GM08714 (cell line): ENCODE measurements around the gene DUS3L.

ENCODE experiments used
- H3K4me3 ChIP-seq: fragments of 200-500 bp; sonication (Bioruptor generic); 2 replicates; pipeline ENCODE4 v1.5.1; 2014; ENCODE audit warnings: mild to moderate bottlenecking, low read length, inconsistent platforms
- ZNF274 ChIP-seq: IDR thresholded peaks from 2 replicates; pipeline ENCODE4 v1.6.1; 2012; ENCODE audit warnings: mild to moderate bottlenecking, low read depth, low read length

Gene DUS3L

DNA sequence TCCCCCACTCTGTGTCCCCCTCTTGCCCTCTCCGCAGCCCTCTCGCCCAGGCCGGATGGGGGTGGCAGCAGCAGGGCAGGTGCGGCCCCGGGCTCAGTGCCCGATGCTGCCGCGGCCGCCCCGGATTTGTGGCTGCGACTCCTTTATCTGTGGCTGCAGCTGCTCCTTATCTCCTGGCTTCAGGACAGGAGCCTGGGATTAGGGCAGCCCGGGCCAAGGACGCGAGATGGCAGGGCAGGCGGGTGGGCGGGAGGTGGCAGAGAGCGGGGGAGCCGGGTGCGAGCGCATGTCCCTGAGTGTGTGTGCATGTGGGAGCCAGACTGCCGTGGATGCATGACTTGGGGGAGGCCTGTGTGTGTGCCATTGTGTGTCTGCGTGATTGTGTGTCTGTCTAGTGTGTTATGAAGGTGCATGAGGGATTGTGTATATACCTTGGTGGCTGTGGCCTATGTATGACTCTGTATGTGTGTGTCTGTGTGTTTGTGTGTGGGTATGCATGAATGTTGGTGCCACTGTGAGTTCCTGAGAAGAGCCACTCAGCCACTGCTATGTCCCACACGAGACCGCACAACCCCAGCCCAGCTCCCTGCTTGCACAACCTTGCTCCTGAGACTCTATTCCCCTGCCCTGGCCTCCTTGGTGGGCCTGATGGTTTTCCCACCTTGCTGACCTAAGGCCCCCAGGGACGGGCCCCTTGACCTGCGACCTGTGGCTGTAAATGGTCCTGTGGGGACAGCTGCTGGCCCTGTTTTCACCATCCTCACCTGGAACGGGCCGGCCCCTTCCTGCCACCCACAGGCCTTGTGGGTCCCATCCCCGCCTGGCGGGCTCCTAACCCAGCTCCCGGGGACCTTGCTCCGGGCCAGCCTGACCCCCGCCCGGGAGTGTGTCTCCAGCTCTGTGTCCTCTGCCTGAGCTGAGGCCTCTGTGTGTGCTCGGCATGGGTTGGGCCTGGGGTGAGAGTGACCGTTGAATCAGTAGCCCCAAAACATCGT is 8.6 kb upstream of the DUS3L start:
- TF ChIP-seq ZNF274 = no peak

DNA sequence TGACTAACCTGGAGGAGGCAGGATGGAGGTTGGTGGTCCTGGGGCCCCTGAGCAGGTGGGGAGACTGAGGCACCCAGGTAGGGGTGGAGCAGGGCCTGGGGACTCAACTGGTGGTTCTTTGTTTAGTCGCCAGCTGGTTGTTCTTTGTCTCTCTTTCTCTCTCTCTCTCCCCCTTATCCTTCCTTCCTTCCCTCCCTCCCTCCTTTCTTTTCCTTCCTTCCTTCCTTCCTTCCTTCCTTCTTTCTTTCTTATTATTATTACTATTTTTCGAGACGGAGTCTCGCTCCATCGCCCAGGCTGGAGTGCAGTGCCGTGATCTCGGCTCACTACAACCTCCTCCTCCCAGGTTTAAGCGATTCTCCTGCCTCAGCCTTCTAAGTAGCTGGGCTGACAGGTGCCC is 7.3 kb upstream of the DUS3L start:
- no peak for TF ChIP-seq ZNF274
- H3K4me3 ChIP-seq = no peak overlapping the region

More for the DNA sequence above, 8.6 kb upstream of the DUS3L start:
- H3K4me3 ChIP-seq = no peak overlapping the region

DNA sequence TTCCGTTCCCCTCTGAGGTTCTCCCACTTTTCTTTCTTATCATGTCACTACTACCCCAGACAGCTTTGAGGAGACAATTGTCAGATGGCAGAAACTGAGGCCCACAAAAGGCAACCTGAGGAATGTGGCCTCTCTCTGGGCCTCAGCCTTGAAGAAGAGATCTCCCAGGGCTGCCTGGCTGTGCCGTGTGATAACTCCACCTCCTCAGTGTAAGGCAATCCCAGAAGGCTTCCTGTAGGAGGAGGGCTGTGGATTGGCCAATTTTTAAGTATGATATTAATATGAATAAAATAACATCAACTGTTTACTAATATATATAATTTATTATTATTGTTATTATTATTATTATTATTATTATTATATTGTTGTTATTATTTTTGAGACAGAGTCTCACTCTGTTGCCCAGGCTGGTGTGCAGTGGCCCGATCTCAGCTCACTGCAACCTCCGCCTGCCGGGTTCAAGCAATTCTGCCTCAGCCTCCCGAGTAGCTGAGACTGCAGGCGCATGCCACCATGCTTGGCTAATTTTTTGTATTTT is 4.5 kb upstream of the DUS3L start:
- no peak for TF ChIP-seq ZNF274
- H3K4me3 ChIP-seq = no peak overlapping the region

DNA sequence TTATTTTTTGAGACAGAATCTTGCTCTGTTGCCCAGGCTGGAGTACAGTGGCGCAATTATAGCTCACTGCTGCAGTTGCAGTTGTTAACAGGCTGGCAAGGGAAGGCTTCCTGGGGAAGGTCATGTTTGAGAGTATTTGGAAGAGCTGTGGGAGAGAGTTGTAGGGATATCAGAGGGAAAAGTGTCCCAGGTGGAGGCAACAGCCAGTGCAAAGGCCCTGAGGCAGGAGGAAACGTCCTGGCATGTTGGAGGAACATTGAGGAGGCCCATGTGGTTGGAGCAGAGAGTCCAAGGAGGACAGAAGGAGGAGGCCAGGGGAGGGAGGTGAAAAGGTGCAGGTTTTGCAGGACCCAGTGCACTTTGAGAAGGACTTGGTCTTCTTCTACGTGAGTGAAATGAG is 2.2 kb upstream of the DUS3L start:
- TF ChIP-seq ZNF274 = no peak

DNA sequence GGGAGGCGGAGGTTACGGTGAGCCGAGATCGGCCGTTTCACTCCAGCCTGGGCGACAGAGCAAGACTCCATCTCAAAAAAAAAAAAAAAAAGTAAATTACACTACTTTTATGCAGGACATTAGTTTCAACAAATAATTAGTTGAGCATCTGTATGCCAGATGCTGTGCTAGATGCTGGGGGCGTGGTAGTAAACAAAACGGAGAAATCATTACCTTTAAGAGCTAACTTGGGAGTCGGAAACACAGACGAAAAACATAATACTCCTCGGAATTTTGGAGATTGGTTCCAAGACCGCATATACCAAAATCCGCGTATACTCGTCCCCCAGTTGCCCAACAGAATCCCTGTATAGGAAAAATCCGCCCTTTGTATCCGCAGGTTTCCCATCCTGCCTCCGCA is 1.3 kb upstream of the DUS3L start:
- no peak overlapping the region for H3K4me3 ChIP-seq
- TF ChIP-seq ZNF274 = no peak

More for the DNA sequence above, 2.2 kb upstream of the DUS3L start:
- no peak overlapping the region for H3K4me3 ChIP-seq

DNA sequence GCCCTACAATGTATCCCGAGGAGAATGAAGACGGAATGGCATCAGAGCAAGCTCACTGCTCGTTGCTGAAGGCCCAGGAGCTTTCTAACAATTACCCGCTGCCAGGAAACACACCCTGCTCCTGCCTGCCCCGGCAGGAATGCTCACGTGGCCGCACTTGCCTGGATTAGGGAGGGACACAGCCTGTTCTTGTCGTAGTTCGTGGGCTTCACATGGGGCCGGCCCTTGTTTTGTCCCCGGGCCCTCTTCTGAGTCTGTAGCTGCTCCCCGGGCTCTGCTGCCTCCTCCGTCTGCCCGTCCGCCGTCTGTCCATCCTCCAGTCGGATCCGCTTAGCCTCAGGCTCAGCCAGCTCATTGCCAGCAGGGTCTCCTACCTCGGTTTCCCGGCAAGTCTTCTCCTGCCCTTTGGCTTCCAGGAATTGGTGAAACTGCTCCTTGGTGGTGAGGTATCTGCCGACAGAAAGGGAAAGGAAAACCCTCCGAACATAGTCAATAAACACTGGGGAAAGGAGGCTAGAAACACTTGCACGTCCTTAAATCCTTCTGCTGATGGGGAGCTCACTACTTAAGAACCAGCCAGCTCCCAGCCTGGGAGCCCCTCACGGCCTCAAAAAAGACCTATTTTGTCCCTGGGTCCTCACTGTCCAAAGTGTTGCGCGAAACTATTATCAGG is 941 bp downstream of the DUS3L start:
- TF ChIP-seq ZNF274 = no peak
- peak overlapping the region; percentile 74 for H3K4me3 ChIP-seq

DNA sequence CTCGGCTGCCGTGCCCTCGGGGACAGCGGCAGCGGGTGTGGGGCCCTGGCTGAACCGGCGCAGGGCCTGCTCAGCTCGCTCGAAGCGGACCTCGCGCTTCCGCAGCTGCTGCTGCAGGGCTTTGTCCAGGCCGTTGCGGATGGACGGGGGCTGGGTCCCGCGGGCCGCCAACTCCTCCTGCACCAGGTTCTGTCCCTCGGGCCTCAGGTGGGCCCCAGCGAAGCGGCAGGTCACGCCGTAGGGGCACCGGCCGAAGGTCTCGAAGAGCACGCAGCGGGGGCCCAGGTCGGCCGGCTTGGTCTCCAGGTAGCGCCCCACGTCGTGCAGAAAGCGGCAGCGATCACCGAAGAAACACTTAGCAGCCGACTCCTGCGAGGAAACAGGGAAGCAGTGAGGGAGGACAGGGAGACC is 1.6 kb downstream of the DUS3L start:
- H3K4me3 ChIP-seq = no peak overlapping the region
- no peak for TF ChIP-seq ZNF274

DNA sequence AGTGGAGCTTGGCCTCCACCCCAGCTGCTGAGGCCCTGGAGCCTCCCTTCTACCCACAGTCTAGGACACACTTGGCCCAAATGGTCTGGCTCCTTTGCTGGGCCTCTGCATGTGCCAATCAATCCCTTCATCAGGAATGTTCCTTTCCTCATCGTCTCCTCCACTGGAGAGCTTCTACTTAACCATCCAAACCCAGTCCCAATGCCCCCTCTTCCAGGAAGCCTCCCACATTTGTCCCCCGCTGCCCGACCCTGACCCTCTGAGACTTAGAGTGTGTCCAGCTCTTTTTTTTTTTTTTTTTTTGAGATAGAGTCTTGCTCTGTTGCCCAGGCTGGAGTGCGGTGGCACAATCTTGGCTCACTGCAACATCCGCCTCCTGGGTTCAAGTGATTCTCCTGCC is 2.5 kb downstream of the DUS3L start:
- H3K4me3 ChIP-seq = no peak overlapping the region
- TF ChIP-seq ZNF274 = no peak

DNA sequence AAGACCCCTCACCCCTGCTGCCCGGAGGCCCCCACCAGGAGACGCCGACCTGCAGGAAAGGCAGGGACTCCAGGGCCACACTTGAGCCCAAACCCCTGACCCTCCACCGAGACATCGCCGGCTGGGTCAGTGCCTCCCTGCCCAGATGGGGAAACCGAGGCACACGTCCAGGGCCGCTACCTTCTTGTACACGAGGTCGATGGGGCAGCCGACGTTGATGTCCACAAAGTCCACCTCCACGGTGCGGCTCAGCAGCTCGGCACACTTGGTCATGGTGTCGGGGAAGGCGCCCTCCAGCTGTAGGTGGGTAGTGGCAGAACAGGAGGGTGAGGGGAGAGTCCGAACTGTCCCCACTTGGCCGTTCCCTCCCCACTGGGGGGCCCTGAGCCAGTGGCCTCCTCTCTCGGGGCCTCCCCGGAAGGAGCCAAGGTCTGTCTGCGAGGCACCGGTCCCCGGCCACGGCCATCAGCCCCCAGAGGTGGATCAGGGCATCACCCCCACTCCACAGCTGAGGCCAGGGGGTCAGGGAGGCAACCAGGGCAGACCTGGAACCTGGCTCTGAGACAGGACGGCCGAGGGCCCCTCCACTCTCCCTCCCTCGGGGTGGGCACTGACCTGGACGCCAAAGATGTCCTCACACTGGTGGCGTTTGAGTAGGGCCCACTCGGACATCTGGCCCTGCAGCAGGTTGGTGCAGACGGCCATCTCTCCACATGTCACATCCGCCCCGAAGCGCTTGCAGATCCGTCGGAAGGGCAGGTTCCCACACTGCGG is 3.4 kb downstream of the DUS3L start:
- no peak for TF ChIP-seq ZNF274
- no peak overlapping the region for H3K4me3 ChIP-seq

DNA sequence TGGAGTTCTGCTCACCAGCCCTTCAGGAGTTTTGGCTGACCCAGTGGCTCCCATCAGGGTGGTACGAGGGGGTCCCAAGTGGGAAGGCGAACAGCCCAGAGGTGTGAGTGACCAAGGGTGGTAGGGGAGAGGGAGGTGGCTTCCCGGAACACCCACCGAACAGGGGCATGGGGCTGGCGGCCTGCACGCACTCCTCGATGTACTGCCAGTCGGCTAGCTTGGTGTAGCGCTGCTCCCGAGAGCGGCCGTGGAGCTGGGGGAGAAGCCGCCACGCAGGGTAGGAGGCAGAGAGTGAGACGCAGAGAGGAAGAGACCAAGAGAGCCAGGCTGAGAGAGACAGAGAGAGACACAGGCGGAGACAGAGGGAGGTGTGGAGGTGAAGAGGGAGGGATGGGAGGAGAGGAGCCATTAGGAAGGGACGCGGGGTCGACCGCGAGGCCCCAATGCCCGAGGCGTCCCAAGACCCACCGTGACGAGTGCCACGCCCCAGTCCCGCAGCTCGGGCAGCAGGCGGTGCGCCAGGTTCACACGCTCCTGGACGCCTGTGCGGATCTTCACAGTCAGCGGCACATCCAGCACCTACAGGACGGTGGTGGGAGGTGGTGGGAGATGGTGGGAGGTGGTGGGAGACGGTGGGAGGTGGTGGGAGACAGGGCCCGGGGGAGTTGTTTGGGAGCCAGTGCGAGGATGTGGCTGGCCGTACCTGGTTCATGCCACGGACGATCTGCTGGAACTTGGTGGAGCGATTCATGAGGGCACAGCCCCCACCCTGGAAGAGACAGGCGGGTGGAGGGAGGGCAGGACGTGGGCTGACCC is 4.2 kb downstream of the DUS3L start:
- TF ChIP-seq ZNF274 = no peak
- H3K4me3 ChIP-seq = no peak overlapping the region

DNA sequence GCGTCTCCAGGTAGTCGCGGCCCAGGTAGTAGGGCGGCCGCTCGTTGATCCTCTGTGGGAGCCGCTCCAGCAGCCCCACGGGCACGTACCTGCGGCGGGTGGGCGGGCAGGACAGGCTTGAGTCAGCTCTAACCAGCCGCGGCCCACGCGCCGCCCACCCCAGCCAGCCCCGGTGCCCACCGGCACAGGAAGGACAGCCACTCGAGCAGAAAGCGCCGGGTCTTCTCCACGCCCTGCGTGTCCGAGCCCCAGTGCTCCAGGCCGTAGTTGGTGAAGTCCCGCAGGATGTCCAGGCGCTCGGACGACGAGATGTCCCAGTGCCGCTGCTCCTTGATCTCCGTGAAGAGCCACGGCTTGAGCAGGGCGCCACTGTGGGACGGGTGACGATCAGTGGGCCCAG is 5.5 kb downstream of the DUS3L start:
- H3K4me3 ChIP-seq = no peak overlapping the region
- no peak for TF ChIP-seq ZNF274

DNA sequence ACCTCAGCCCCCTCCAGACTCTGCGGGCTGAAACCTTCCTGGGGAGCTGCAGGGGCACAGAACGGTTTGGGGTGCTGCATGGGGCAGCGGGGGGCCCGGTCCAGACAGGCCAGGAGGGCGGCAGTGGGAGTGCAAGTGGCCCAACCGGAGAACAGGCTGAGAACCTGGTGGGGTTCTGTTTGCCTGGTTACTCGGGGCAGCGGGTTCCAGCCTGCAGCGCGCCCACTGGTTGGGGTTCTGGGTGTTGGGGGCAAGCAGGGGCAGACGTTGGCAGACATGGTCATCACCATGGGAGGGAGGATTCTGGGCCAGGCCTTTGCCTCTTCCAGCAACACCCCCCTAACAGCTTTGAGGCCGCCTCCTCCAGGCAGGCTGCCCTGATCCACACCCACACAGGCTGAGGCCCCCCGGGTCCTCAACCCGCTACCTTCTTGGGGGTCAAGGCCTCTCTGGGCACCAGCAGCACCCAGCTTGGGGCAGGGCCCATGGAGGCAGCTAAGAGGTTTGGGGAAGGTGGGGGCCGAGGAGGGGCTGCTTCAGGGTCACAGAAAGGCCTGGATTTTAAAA is 6.3 kb downstream of the DUS3L start, which contains the start of gene PRR22:
PRR22 (minus strand) TSS at position 166 of the 567 bp plus-strand sequence; CDS start at position 80, 86 bp downstream.
- no peak within 1 kb of the TSS for H3K4me3 ChIP-seq
- TF ChIP-seq ZNF274 = no peak
